IMR-90 (cell line): ENCODE data around the gene YPEL5. TPM values are rescaled to one million over a fixed set of nuclear protein-coding genes. Genes with fewer than 3 reads are reported as not detected.

Source experiments
- ATAC-seq: fragments of 200-7000 bp; cut with Tn5 transposase; 2 replicates; pipeline ENCODE4 v1.9.1; 2020; ENCODE audit warnings: low read depth, mild to moderate bottlenecking, moderate library complexity
- BruUV-seq: library from RNA; stranded (reverse); fragments of 400-500 nt; replicated peaks from 2 replicates; lab custom pipeline; 2021; lab: Mats Ljungman, UMichigan
- CTCF ChIA-PET: fragments of 300-600 bp; formaldehyde crosslinking; extraction: SDS; loops from one replicate; lab custom pipeline; 2021; ENCODE audit warnings: antibody characterized with exemption; lab: Yijun Ruan, JAX
- POLR2A ChIA-PET: fragments of 300-600 bp; sonication (Branson Sonifier 250); formaldehyde crosslinking; loops from one replicate; lab custom pipeline; 2022; ENCODE audit warnings: antibody characterized with exemption; ENCODE audit not compliant: unreplicated experiment; lab: Charles Lee
- DNase-seq: peaks from one replicate; pipeline ENCODE4 v3.0.0; 2013
- H2AFZ ChIP-seq: replicated peaks from 2 replicates; pipeline ENCODE3; 2013; ENCODE audit warnings: low read length, mild to moderate bottlenecking; ENCODE audit not compliant: poor library complexity
- H2AK5ac ChIP-seq: 2 replicates; pipeline ENCODE4 v1.6.1; 2013; ENCODE audit warnings: low read depth, low read length, inconsistent platforms
- H2AK9ac ChIP-seq: replicated peaks from 2 replicates; pipeline ENCODE3; 2013; ENCODE audit warnings: mild to moderate bottlenecking, low read depth, low read length, moderate library complexity; ENCODE audit not compliant: poor library complexity
- H2BK120ac ChIP-seq: 2 replicates; pipeline ENCODE4 v1.6.1; 2013; ENCODE audit warnings: low read depth, low read length, inconsistent platforms
- H2BK15ac ChIP-seq: 3 replicates; pipeline ENCODE4 v1.6.1; 2013; ENCODE audit warnings: low read depth, low read length, inconsistent platforms
- H2BK20ac ChIP-seq: 2 replicates; pipeline ENCODE4 v1.6.1; 2013; ENCODE audit warnings: low read depth, mild to moderate bottlenecking, inconsistent platforms, low read length, moderate library complexity
- H2BK5ac ChIP-seq: 2 replicates; pipeline ENCODE4 v1.6.1; 2013; ENCODE audit warnings: mild to moderate bottlenecking, low read depth, low read length, inconsistent platforms; ENCODE audit not compliant: poor library complexity, severe bottlenecking
- H3K14ac ChIP-seq: replicated peaks from 2 replicates; pipeline ENCODE4 v1.6.1; 2013; ENCODE audit warnings: low read depth, low read length, inconsistent platforms
- H3K18ac ChIP-seq: 2 replicates; pipeline ENCODE4 v1.6.1; 2013; ENCODE audit warnings: low read depth, low read length, control low read depth
- H3K23ac ChIP-seq: 2 replicates; pipeline ENCODE4 v1.6.1; 2013; ENCODE audit warnings: low read depth, low read length, inconsistent platforms
- H3K27ac ChIP-seq: 2 replicates; pipeline ENCODE4 v1.5.1; 2013; ENCODE audit warnings: mild to moderate bottlenecking, control low read depth, low read length; ENCODE audit not compliant: insufficient read depth
- H3K27me3 ChIP-seq: 2 replicates; pipeline ENCODE4 v1.6.1; 2013; ENCODE audit warnings: low read length; ENCODE audit not compliant: control insufficient read depth, insufficient read depth
- H3K36me3 ChIP-seq: 2 replicates; pipeline ENCODE4 v1.6.1; 2013; ENCODE audit warnings: low read length, mixed read lengths; ENCODE audit not compliant: control insufficient read depth, insufficient read depth
- H3K4ac ChIP-seq: 2 replicates; pipeline ENCODE4 v1.6.1; 2013; ENCODE audit warnings: low read depth, low read length, inconsistent platforms
- H3K4me1 ChIP-seq: 2 replicates; pipeline ENCODE4 v1.6.1; 2013; ENCODE audit warnings: low read length, mixed read lengths; ENCODE audit not compliant: control insufficient read depth, insufficient read depth
- H3K4me2 ChIP-seq: 2 replicates; pipeline ENCODE4 v1.6.1; 2013; ENCODE audit warnings: low read depth, mild to moderate bottlenecking, control low read depth, low read length, moderate library complexity
- H3K4me3 ChIP-seq: 2 replicates; pipeline ENCODE4 v1.5.1; 2013; ENCODE audit warnings: low read depth, mild to moderate bottlenecking, control low read depth, low read length, moderate library complexity; ENCODE audit not compliant: insufficient read depth
- H3K56ac ChIP-seq: 2 replicates; pipeline ENCODE4 v1.6.1; 2013; ENCODE audit warnings: low read length, inconsistent platforms; ENCODE audit not compliant: insufficient read depth; ENCODE audit errors: extremely low read depth
- H3K79me1 ChIP-seq, 2 experiments: 2 replicates each; pipeline ENCODE4 v1.6.1; 2013; ENCODE audit warnings: low read length in 2 of 2, inconsistent platforms in 1 of 2, low read depth in 1 of 2
- H3K9ac ChIP-seq: 2 replicates; pipeline ENCODE4 v1.6.1; 2013; ENCODE audit warnings: low read depth, low read length, control low read depth
- H3K9me1 ChIP-seq: 2 replicates; pipeline ENCODE4 v1.6.1; 2013; ENCODE audit warnings: low read length, inconsistent platforms; ENCODE audit not compliant: insufficient read depth
- H3K9me3 ChIP-seq: 2 replicates; pipeline ENCODE4 v1.6.1; 2013; ENCODE audit warnings: low read length; ENCODE audit not compliant: control insufficient read depth, insufficient read depth
- H4K20me1 ChIP-seq: 2 replicates; pipeline ENCODE4 v1.6.1; 2013; ENCODE audit warnings: low read length, inconsistent platforms; ENCODE audit not compliant: insufficient read depth
- H4K5ac ChIP-seq: 2 replicates; pipeline ENCODE4 v1.6.1; 2013; ENCODE audit warnings: mild to moderate bottlenecking, low read depth, low read length, control low read depth
- H4K8ac ChIP-seq, 2 experiments: 2 replicates each; pipeline ENCODE4 v1.6.1; 2013; ENCODE audit warnings: low read depth in 2 of 2, low read length in 2 of 2, control low read depth in 1 of 2, inconsistent platforms in 1 of 2
- H4K91ac ChIP-seq: 2 replicates; pipeline ENCODE4 v1.6.1; 2013; ENCODE audit warnings: low read depth, low read length, inconsistent platforms; ENCODE audit not compliant: insufficient read depth
- BHLHE40 ChIP-seq: fragments of 150-350 bp; IDR thresholded peaks from 2 replicates; pipeline ENCODE4 v1.6.1; 2016; ENCODE audit warnings: mild to moderate bottlenecking, low read depth, low read length
- CEBPB ChIP-seq: IDR thresholded peaks from 2 replicates; pipeline ENCODE4 v1.6.1; 2012; ENCODE audit warnings: low read depth, low read length, improper control_type of control experiment
- CHD1 ChIP-seq: IDR thresholded peaks from 2 replicates; pipeline ENCODE4 v1.6.1; 2012; ENCODE audit warnings: low read depth, low read length, improper control_type of control experiment
- FOS ChIP-seq: fragments of 150-350 bp; IDR thresholded peaks from 2 replicates; pipeline ENCODE4 v1.6.1; 2016; ENCODE audit warnings: low read depth, low read length
- MAFK ChIP-seq: IDR thresholded peaks from 2 replicates; pipeline ENCODE4 v1.6.1; 2012; ENCODE audit warnings: low read depth, low read length, improper control_type of control experiment
- MAZ ChIP-seq: IDR thresholded peaks from 2 replicates; pipeline ENCODE4 v1.6.1; 2012; ENCODE audit warnings: low read depth, mild to moderate bottlenecking, low read length, improper control_type of control experiment, moderate library complexity, borderline replicate concordance
- MXI1 ChIP-seq: IDR thresholded peaks from 2 replicates; pipeline ENCODE4 v1.6.1; 2012; ENCODE audit warnings: low read depth, mild to moderate bottlenecking, low read length, moderate library complexity, borderline replicate concordance
- NFE2L2 ChIP-seq: fragments of 150-350 bp; IDR thresholded peaks from 2 replicates; pipeline ENCODE4 v1.6.1; 2016; ENCODE audit warnings: low read depth, mild to moderate bottlenecking, low read length
- POLR2A ChIP-seq: IDR thresholded peaks from 2 replicates; pipeline ENCODE4 v1.6.1; 2012; ENCODE audit warnings: mild to moderate bottlenecking, low read depth, low read length
- RCOR1 ChIP-seq: IDR thresholded peaks from 2 replicates; pipeline ENCODE4 v1.6.1; 2012; ENCODE audit warnings: mild to moderate bottlenecking, low read length, improper control_type of control experiment; ENCODE audit not compliant: insufficient replicate concordance
- RFX5 ChIP-seq: IDR thresholded peaks from 2 replicates; pipeline ENCODE4 v1.8.0; 2012; ENCODE audit warnings: low read depth, mild to moderate bottlenecking, low read length, moderate library complexity
- SMC3 ChIP-seq: fragments of 150-350 bp; IDR thresholded peaks from 2 replicates; pipeline ENCODE4 v1.6.1; 2016; ENCODE audit warnings: low read depth, mild to moderate bottlenecking, antibody characterized with exemption, low read length, moderate library complexity
- WGBS, 2 experiments: methylation state at CpG; one replicate each; pipeline versions ENCODE4 v1.1.5 to v1.1.7; 2013; ENCODE audit warnings: missing lambda C conversion rate in 2 of 2; ENCODE audit not compliant: insufficient read length in 1 of 2; ENCODE audit errors: extremely low coverage in 2 of 2; 5-methylcytosine and 5-hydroxymethylcytosine counted together
- dilution Hi-C: fragments of 300-500 bp; cut with HindIII; formaldehyde crosslinking; loops from one replicate; pipeline ENCODE4 v1.14.3; 2018; ENCODE audit warnings: low sequenced_read_pairs; ENCODE audit not compliant: unreplicated experiment
- in situ Hi-C: fragments of 300-500 bp; cut with MboI; formaldehyde crosslinking; loops from 3 replicates; pipeline ENCODE4 v1.14.3; 2019; ENCODE audit warnings: low sequenced_read_pairs, inconsistent platforms, mixed read lengths
- intact Hi-C: fragments of 100-400 bp; cut with micrococcal nuclease; formaldehyde crosslinking; loops from 2 replicates; pipeline ENCODE4 v1.10.0; 2022
- polyA plus RNA-seq, 3 experiments: library from polyadenylated mRNA; depleted of rRNA; stranded (reverse); fragments of >200 nt; gene quantifications; 2 replicates each; pipeline ENCODE4 v1.2.3, GENCODE V29; 2012; ENCODE audit warnings: low replicate concordance in 1 of 3
- total RNA-seq: library from RNA; depleted of rRNA; stranded (reverse); fragments of >200 nt; gene quantifications from 2 replicates; pipeline ENCODE4 v1.2.3, GENCODE V29; 2012
- TF ChIP-seq, protein P1 (sequence below): fragments of 150-350 bp; IDR thresholded peaks from 2 replicates; pipeline ENCODE4 v1.6.1; 2016; ENCODE audit warnings: low read depth, mild to moderate bottlenecking, low read length, moderate library complexity, borderline replicate concordance
- TF ChIP-seq, protein P2 (sequence below): conservative IDR thresholded peaks from 2 replicates; pipeline ENCODE4 v1.5.1; 2012; ENCODE audit warnings: mild to moderate bottlenecking, low read depth, low read length, improper control_type of control experiment

Gene YPEL5
- total and polyA plus RNA-seq, 2 of the 4 experiments (the other 2 are of a cell fraction) = 40.7 to 62.6 TPM

DNA sequence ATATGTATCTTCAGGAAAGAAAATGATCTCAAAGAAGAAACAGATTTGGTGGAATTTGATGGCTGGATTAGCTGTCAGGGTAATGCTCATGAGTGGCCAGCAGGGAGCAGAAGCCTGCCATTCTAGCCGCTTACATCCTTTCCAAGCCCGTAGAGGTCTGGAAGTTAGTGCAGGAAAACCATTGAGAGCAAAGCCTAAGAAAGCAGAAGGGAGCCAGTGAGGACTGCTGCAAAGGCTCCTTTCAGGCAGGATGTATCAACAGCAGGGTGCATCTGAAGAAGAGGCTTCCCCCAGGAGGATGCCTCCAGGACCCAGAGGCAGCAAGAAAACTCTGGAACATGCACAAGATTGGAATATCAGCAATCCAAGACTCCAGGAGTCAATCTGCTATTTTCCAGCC, 61.6 kb downstream of the YPEL5 start (continued):
- no peak for TF ChIP-seq RFX5

DNA sequence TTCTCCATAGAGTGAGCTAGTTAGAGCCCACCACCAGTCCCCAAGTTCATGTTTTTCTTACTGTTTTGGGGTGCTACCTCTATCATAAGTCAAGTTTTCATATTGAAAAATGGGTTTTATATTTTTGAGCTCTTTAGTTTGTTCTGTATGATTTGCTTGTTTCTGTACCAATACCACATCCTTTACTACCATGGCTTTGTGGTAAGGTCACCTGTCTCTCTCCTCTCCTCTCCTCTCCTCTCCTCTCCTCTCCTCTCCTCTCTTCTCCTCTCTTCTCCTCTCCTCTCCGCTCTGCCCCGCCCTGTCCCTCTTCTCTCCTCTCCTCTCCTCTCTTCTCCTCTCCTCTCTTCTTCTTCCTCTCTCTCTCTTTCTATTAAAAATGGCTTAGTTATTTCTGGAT, 62.4 kb downstream of the YPEL5 start:
- Histone ChIP-seq H2AK5ac (peak overlapping the region; percentile 58; the same call in 1 of the 2 replicates), H3K79me1 (no peaks in the 10 kb centered on the region), H2BK5ac (no peak overlapping the region), H3K4me1 (peaks cover 2% of the 10 kb centered on the region; the same call in 1 of the 2 replicates), H2BK120ac (no peak overlapping the region), H3K4me2 (no peak overlapping the region), H3K36me3 (no peaks in the 10 kb centered on the region), H4K91ac (peak overlapping the region; percentile 55), H4K8ac (no peak overlapping the region), H4K5ac (no peak overlapping the region), H2BK15ac (no peak overlapping the region), H3K4me3 (no peak overlapping the region), H3K9me1 (no peaks in the 10 kb centered on the region; the same call in 1 of the 2 replicates), H2AK9ac (no peak overlapping the region), H3K27me3 (0 out of 2 replicates have a peak, but pooled peaks cover 2% of the 10 kb centered on the region), H3K56ac (no peak overlapping the region), H3K9me3 (no peaks in the 10 kb centered on the region), H4K20me1 (no peaks in the 10 kb centered on the region), H2BK20ac (no peak overlapping the region), H3K14ac (no peak overlapping the region), H3K18ac (no peak overlapping the region), H2AFZ (no peak overlapping the region), H3K27ac (no peak overlapping the region), H3K4ac (no peak overlapping the region), H3K9ac (no peak overlapping the region), H3K23ac (no peak overlapping the region)
- WGBS, 2 experiments = no CpG with 5 or more reads among the region's 2 CpGs
- dilution Hi-C loops = no loop called here
- in situ Hi-C loops = loop anchor here (25.0 kb wide), 1 partner anchor 653 kb away; no protein-coding TSS in a partner anchor
- intact Hi-C loops = no loop called here
- POLR2A ChIA-PET = interaction anchor here (0.5 to 0.7 kb wide), 2 partner anchors 34 to 200 kb away, joined by 3 to 15 read pairs; no protein-coding TSS in a partner anchor
- DNase-seq = no peak
- CTCF ChIA-PET = interaction anchor here (0.6 to 4.6 kb wide), 11 partner anchors 15 to 502 kb away, joined by 3 to 49 read pairs (median 4); no protein-coding TSS in a partner anchor
- ATAC-seq = no peak
- no TSS peak for BruUV-seq
- TF ChIP-seq, protein P1, sequence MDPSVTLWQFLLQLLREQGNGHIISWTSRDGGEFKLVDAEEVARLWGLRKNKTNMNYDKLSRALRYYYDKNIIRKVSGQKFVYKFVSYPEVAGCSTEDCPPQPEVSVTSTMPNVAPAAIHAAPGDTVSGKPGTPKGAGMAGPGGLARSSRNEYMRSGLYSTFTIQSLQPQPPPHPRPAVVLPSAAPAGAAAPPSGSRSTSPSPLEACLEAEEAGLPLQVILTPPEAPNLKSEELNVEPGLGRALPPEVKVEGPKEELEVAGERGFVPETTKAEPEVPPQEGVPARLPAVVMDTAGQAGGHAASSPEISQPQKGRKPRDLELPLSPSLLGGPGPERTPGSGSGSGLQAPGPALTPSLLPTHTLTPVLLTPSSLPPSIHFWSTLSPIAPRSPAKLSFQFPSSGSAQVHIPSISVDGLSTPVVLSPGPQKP = no peak
- no peak for TF ChIP-seq CEBPB
- no peak for TF ChIP-seq RCOR1
- no peak for TF ChIP-seq MAFK
- no peak for TF ChIP-seq MXI1
- TF ChIP-seq, protein P2, sequence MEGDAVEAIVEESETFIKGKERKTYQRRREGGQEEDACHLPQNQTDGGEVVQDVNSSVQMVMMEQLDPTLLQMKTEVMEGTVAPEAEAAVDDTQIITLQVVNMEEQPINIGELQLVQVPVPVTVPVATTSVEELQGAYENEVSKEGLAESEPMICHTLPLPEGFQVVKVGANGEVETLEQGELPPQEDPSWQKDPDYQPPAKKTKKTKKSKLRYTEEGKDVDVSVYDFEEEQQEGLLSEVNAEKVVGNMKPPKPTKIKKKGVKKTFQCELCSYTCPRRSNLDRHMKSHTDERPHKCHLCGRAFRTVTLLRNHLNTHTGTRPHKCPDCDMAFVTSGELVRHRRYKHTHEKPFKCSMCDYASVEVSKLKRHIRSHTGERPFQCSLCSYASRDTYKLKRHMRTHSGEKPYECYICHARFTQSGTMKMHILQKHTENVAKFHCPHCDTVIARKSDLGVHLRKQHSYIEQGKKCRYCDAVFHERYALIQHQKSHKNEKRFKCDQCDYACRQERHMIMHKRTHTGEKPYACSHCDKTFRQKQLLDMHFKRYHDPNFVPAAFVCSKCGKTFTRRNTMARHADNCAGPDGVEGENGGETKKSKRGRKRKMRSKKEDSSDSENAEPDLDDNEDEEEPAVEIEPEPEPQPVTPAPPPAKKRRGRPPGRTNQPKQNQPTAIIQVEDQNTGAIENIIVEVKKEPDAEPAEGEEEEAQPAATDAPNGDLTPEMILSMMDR = no peak
- no peak for TF ChIP-seq MAZ
- TF ChIP-seq NFE2L2 = no peak
- no peak for TF ChIP-seq BHLHE40
- TF ChIP-seq CHD1 = no peak
- no peak for TF ChIP-seq POLR2A
- TF ChIP-seq SMC3 = no peak
- TF ChIP-seq FOS = no peak
